Measurements from ENCODE around the gene PRDM10.
A peak's percentile ranks its signal among the peaks of the same experiment; 100 is the strongest.

The PRDM10 gene, protein sequence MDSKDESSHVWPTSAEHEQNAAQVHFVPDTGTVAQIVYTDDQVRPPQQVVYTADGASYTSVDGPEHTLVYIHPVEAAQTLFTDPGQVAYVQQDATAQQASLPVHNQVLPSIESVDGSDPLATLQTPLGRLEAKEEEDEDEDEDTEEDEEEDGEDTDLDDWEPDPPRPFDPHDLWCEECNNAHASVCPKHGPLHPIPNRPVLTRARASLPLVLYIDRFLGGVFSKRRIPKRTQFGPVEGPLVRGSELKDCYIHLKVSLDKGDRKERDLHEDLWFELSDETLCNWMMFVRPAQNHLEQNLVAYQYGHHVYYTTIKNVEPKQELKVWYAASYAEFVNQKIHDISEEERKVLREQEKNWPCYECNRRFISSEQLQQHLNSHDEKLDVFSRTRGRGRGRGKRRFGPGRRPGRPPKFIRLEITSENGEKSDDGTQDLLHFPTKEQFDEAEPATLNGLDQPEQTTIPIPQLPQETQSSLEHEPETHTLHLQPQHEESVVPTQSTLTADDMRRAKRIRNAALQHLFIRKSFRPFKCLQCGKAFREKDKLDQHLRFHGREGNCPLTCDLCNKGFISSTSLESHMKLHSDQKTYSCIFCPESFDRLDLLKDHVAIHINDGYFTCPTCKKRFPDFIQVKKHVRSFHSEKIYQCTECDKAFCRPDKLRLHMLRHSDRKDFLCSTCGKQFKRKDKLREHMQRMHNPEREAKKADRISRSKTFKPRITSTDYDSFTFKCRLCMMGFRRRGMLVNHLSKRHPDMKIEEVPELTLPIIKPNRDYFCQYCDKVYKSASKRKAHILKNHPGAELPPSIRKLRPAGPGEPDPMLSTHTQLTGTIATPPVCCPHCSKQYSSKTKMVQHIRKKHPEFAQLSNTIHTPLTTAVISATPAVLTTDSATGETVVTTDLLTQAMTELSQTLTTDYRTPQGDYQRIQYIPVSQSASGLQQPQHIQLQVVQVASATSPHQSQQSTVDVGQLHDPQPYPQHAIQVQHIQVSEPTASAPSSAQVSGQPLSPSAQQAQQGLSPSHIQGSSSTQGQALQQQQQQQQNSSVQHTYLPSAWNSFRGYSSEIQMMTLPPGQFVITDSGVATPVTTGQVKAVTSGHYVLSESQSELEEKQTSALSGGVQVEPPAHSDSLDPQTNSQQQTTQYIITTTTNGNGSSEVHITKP

DNA sequence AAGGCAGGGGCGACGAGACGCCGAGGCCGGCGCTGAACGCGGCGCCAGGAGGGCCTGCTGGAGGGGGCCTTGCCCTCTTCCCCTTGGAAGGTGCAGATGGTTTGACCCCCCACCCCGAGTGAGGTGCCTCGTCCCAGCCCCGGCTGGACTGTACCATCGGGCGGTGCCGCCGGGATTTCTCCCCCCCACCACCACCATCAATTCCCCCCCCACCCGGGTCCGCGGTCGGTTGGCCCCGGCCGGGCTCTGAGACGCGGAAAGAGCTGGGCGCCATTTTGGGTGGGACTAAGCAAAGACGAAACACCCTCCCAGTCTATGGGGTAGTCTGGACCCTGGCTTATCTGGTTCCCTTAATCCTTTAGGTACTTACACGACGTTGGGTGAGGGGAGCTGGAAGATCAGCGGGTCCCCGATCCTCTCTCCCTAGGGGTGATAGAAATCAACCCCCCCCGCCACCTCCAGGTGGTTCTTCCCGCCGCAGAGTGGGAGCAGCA, at the start of gene PRDM10:
TSS of gene PRDM10 (minus strand) at position 484 of the 494 bp plus-strand sequence. CDS start 41,871 bp downstream, outside the sequence.
- peaks cover 53% of the 10 kb centered on the region for H3K4me1 ChIP-seq (ENCODE audit: insufficient read depth, low read length, severe bottlenecking)

DNA sequence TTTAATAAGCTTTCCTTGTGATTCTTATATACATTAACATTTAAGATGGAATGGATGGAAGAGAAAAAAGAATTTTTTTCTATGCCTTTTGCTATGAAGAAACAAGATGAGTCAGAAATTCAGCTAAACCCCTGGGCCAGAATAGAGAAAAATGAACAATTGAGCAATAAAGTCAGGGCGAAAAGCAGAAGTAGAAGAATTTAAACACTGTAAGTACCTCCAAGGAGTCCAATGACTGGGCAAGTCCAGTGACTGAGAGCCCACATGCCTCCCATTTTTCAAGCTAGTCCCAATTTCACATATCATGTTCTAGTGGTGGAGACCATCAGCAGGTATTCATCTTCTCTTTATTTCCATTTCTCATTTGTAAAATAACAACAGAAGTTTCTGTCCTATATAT, 48.4 kb upstream of the PRDM10 start:
- Histone ChIP-seq H3K4me3 (ENCODE audit: low read depth, low read length, poor library complexity, severe bottlenecking) (no peak overlapping the region), H4K20me1 (ENCODE audit: insufficient read depth, low read length) (no peaks in the 10 kb centered on the region), H2AFZ (ENCODE audit: low read length) (no peak overlapping the region), H3K9ac (ENCODE audit: low read length) (no peak overlapping the region), H3K36me3 (ENCODE audit: insufficient read depth, low read length) (no peaks in the 10 kb centered on the region; the same call in 1 of the 2 replicates), H3K27ac (ENCODE audit: low read depth, low read length, poor library complexity, severe bottlenecking) (no peak overlapping the region), H3F3A (ENCODE audit: insufficient read depth, low read length) (no peaks in the 10 kb centered on the region), H3K27me3 (ENCODE audit: insufficient read depth, low read length) (no peaks in the 10 kb centered on the region), H3K4me2 (ENCODE audit: low read length) (no peak overlapping the region), H3K9me3 (ENCODE audit: low read length) (no peaks in the 10 kb centered on the region), H3K4me1 (ENCODE audit: insufficient read depth, low read length, severe bottlenecking) (no peaks in the 10 kb centered on the region), H3K79me2 (ENCODE audit: insufficient read depth, low read length) (no peaks in the 10 kb centered on the region), H3K9me2 (ENCODE audit: low read depth, low read length) (no peaks in the 10 kb centered on the region)
- TF ChIP-seq, protein P1, sequence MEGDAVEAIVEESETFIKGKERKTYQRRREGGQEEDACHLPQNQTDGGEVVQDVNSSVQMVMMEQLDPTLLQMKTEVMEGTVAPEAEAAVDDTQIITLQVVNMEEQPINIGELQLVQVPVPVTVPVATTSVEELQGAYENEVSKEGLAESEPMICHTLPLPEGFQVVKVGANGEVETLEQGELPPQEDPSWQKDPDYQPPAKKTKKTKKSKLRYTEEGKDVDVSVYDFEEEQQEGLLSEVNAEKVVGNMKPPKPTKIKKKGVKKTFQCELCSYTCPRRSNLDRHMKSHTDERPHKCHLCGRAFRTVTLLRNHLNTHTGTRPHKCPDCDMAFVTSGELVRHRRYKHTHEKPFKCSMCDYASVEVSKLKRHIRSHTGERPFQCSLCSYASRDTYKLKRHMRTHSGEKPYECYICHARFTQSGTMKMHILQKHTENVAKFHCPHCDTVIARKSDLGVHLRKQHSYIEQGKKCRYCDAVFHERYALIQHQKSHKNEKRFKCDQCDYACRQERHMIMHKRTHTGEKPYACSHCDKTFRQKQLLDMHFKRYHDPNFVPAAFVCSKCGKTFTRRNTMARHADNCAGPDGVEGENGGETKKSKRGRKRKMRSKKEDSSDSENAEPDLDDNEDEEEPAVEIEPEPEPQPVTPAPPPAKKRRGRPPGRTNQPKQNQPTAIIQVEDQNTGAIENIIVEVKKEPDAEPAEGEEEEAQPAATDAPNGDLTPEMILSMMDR (IDR thresholded peaks at IDR 0.05; ENCODE audit: low read length) = no peak
- no peak for TF ChIP-seq EZH2 (IDR thresholded peaks at IDR 0.05; ENCODE audit: borderline replicate concordance, low read length)

More for the DNA sequence above, at the start of gene PRDM10:
- Histone ChIP-seq H2AFZ (ENCODE audit: low read length) (no peak within 1 kb of the TSS), H4K20me1 (ENCODE audit: insufficient read depth, low read length) (no peaks in the 10 kb centered on the region), H3K27ac (ENCODE audit: low read depth, low read length, poor library complexity, severe bottlenecking) (peak within 1 kb of the TSS; percentile 97), H3K36me3 (ENCODE audit: insufficient read depth, low read length) (no peaks in the 10 kb centered on the region; the same call in 1 of the 2 replicates), H3K4me2 (ENCODE audit: low read length) (peak within 1 kb of the TSS; percentile 99), H3K79me2 (ENCODE audit: insufficient read depth, low read length) (peaks cover 26% of the 10 kb centered on the region), H3K9ac (ENCODE audit: low read length) (peak within 1 kb of the TSS; percentile 99), H3K9me3 (ENCODE audit: low read length) (no peaks in the 10 kb centered on the region), H3K27me3 (ENCODE audit: insufficient read depth, low read length) (no peaks in the 10 kb centered on the region), H3K4me3 (ENCODE audit: low read depth, low read length, poor library complexity, severe bottlenecking) (peak within 1 kb of the TSS; percentile 85), H3K9me2 (ENCODE audit: low read depth, low read length) (no peaks in the 10 kb centered on the region), H3F3A (ENCODE audit: insufficient read depth, low read length) (no peaks in the 10 kb centered on the region; the same call in 1 of the 2 replicates)
- TF ChIP-seq EZH2 (IDR thresholded peaks at IDR 0.05; ENCODE audit: borderline replicate concordance, low read length) = no peak
- TF ChIP-seq, protein P1 (IDR thresholded peaks at IDR 0.05; ENCODE audit: low read length) = no peak

DNA sequence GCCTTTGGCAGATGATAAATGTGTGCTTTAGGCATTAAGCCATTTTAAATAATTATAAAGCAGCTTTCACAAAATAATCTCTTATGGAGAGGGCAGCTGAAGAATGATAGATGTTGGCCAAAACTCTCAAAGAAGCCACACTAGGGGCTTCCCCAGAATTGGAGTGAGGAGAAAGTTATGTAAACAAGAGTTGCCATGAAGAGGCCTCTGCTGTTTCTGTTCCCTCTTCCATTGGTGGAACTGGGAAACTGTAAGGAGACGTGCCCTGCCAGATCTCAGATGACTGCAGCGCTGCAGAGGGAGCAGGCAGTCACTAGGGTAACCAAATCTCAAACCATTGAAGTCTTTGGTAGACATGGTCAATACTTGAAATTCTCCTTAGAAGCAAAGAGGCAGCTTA, 47.6 kb upstream of the PRDM10 start:
- H3K79me2 ChIP-seq (ENCODE audit: insufficient read depth, low read length) = no peaks in the 10 kb centered on the region
- H4K20me1 ChIP-seq (ENCODE audit: insufficient read depth, low read length) = no peaks in the 10 kb centered on the region
- no peak overlapping the region for H2AFZ ChIP-seq (ENCODE audit: low read length)
- H3K4me3 ChIP-seq (ENCODE audit: low read depth, low read length, poor library complexity, severe bottlenecking) = no peak overlapping the region
- no peaks in the 10 kb centered on the region for H3K9me2 ChIP-seq (ENCODE audit: low read depth, low read length)
- no peak overlapping the region for H3K4me2 ChIP-seq (ENCODE audit: low read length)
- TF ChIP-seq, protein P1 (IDR thresholded peaks at IDR 0.05; ENCODE audit: low read length) = no peak
- no peak for TF ChIP-seq EZH2 (IDR thresholded peaks at IDR 0.05; ENCODE audit: borderline replicate concordance, low read length)
- H3K27ac ChIP-seq (ENCODE audit: low read depth, low read length, poor library complexity, severe bottlenecking) = no peak overlapping the region
- no peaks in the 10 kb centered on the region for H3F3A ChIP-seq (ENCODE audit: insufficient read depth, low read length)
- no peaks in the 10 kb centered on the region for H3K4me1 ChIP-seq (ENCODE audit: insufficient read depth, low read length, severe bottlenecking)
- no peaks in the 10 kb centered on the region for H3K27me3 ChIP-seq (ENCODE audit: insufficient read depth, low read length)
- H3K36me3 ChIP-seq (ENCODE audit: insufficient read depth, low read length) = no peaks in the 10 kb centered on the region; the same call in 1 of the 2 replicates
- no peak overlapping the region for H3K9ac ChIP-seq (ENCODE audit: low read length)
- H3K9me3 ChIP-seq (ENCODE audit: low read length) = no peaks in the 10 kb centered on the region

All from OCI-LY1 (cell line).